ENCODE data around the gene PHLDA3.

Gene PHLDA3

GRCh38 chr1:201502511-201502857 lies 33.5 kb upstream of the PHLDA3 start:
- Histone ChIP-seq H3K27me3 (ENCODE audit: control insufficient read depth, insufficient read depth, low read length) (peaks cover 20% of the 10 kb centered on the region), H3K9ac (ENCODE audit: low read depth, low read length) (no peak overlapping the region), H3K27ac (ENCODE audit: low read depth, low read length) (peak overlapping the region; percentile 92)

GRCh38 chr1:201501812-201502510 lies 33.0 kb upstream of the PHLDA3 start:
- Histone ChIP-seq H3K36me3 (ENCODE audit: control insufficient read depth, insufficient read depth, low read length) (no peaks in the 10 kb centered on the region), H3K4me1 (ENCODE audit: control insufficient read depth, insufficient read depth, low read length) (peaks cover 50% of the 10 kb centered on the region), H3K4me3 (ENCODE audit: low read depth, low read length) (no peak overlapping the region), H3K27ac (ENCODE audit: low read depth, low read length) (no peak overlapping the region), H3K9me3 (ENCODE audit: control insufficient read depth, insufficient read depth, low read length) (no peaks in the 10 kb centered on the region), H3K27me3 (ENCODE audit: control insufficient read depth, insufficient read depth, low read length) (peaks cover 14% of the 10 kb centered on the region), H3K9ac (ENCODE audit: low read depth, low read length) (no peak overlapping the region)

More at GRCh38 chr1:201502511-201502857, 33.5 kb upstream of the PHLDA3 start:
- no peaks in the 10 kb centered on the region for H3K36me3 ChIP-seq (ENCODE audit: control insufficient read depth, insufficient read depth, low read length)
- no peaks in the 10 kb centered on the region for H3K9me3 ChIP-seq (ENCODE audit: control insufficient read depth, insufficient read depth, low read length)
- peaks cover 52% of the 10 kb centered on the region for H3K4me1 ChIP-seq (ENCODE audit: control insufficient read depth, insufficient read depth, low read length)
- no peak overlapping the region for H3K4me3 ChIP-seq (ENCODE audit: low read depth, low read length)

GRCh38 chr1:201501144-201501543 lies 32.2 kb upstream of the PHLDA3 start:
- H3K27ac ChIP-seq (ENCODE audit: low read depth, low read length): peak overlapping the region; percentile 75
- H3K4me3 ChIP-seq (ENCODE audit: low read depth, low read length): no peak overlapping the region
- no peak overlapping the region for H3K9ac ChIP-seq (ENCODE audit: low read depth, low read length)
- peaks cover 46% of the 10 kb centered on the region for H3K4me1 ChIP-seq (ENCODE audit: control insufficient read depth, insufficient read depth, low read length)
- H3K9me3 ChIP-seq (ENCODE audit: control insufficient read depth, insufficient read depth, low read length): no peaks in the 10 kb centered on the region
- peaks cover 6% of the 10 kb centered on the region for H3K27me3 ChIP-seq (ENCODE audit: control insufficient read depth, insufficient read depth, low read length)
- H3K36me3 ChIP-seq (ENCODE audit: control insufficient read depth, insufficient read depth, low read length): no peaks in the 10 kb centered on the region

- Histone ChIP-seq H3K27ac (ENCODE audit: low read depth, low read length) (peak overlapping the region; percentile 75), H3K9me3 (ENCODE audit: control insufficient read depth, insufficient read depth, low read length) (no peaks in the 10 kb centered on the region), H3K4me3 (ENCODE audit: low read depth, low read length) (no peak overlapping the region), H3K9ac (ENCODE audit: low read depth, low read length) (peak overlapping the region; percentile 22; the same call in 1 of the 2 replicates), H3K4me1 (ENCODE audit: control insufficient read depth, insufficient read depth, low read length) (peaks cover 41% of the 10 kb centered on the region), H3K27me3 (ENCODE audit: control insufficient read depth, insufficient read depth, low read length) (peaks cover 2% of the 10 kb centered on the region; the same call in 1 of the 2 replicates), H3K36me3 (ENCODE audit: control insufficient read depth, insufficient read depth, low read length) (no peaks in the 10 kb centered on the region)
Measured at GRCh38 chr1:201500670-201501120, 31.7 kb upstream of the PHLDA3 start.

GRCh38 chr1:201499795-201500669 lies 31.0 kb upstream of the PHLDA3 start:
- no peaks in the 10 kb centered on the region for H3K27me3 ChIP-seq (ENCODE audit: control insufficient read depth, insufficient read depth, low read length)
- H3K9me3 ChIP-seq (ENCODE audit: control insufficient read depth, insufficient read depth, low read length): no peaks in the 10 kb centered on the region
- no peak overlapping the region for H3K4me3 ChIP-seq (ENCODE audit: low read depth, low read length)
- H3K27ac ChIP-seq (ENCODE audit: low read depth, low read length): peak overlapping the region; percentile 75
- peak overlapping the region; percentile 22; the same call in 1 of the 2 replicates for H3K9ac ChIP-seq (ENCODE audit: low read depth, low read length)
- H3K36me3 ChIP-seq (ENCODE audit: control insufficient read depth, insufficient read depth, low read length): no peaks in the 10 kb centered on the region
- H3K4me1 ChIP-seq (ENCODE audit: control insufficient read depth, insufficient read depth, low read length): peaks cover 37% of the 10 kb centered on the region

GRCh38 chr1:201499191-201499590 lies 30.2 kb upstream of the PHLDA3 start:
- no peak overlapping the region for H3K4me3 ChIP-seq (ENCODE audit: low read depth, low read length)
- H3K4me1 ChIP-seq (ENCODE audit: control insufficient read depth, insufficient read depth, low read length): peaks cover 35% of the 10 kb centered on the region
- no peaks in the 10 kb centered on the region for H3K27me3 ChIP-seq (ENCODE audit: control insufficient read depth, insufficient read depth, low read length)
- H3K36me3 ChIP-seq (ENCODE audit: control insufficient read depth, insufficient read depth, low read length): no peaks in the 10 kb centered on the region
- H3K9ac ChIP-seq (ENCODE audit: low read depth, low read length): no peak overlapping the region
- H3K9me3 ChIP-seq (ENCODE audit: control insufficient read depth, insufficient read depth, low read length): no peaks in the 10 kb centered on the region
- H3K27ac ChIP-seq (ENCODE audit: low read depth, low read length): no peak overlapping the region

GRCh38 chr1:201498621-201499020 lies 29.6 kb upstream of the PHLDA3 start:
- Histone ChIP-seq H3K9me3 (ENCODE audit: control insufficient read depth, insufficient read depth, low read length) (no peaks in the 10 kb centered on the region), H3K36me3 (ENCODE audit: control insufficient read depth, insufficient read depth, low read length) (no peaks in the 10 kb centered on the region), H3K27me3 (ENCODE audit: control insufficient read depth, insufficient read depth, low read length) (no peaks in the 10 kb centered on the region), H3K4me3 (ENCODE audit: low read depth, low read length) (no peak overlapping the region), H3K27ac (ENCODE audit: low read depth, low read length) (no peak overlapping the region), H3K9ac (ENCODE audit: low read depth, low read length) (no peak overlapping the region), H3K4me1 (ENCODE audit: control insufficient read depth, insufficient read depth, low read length) (peaks cover 35% of the 10 kb centered on the region)

GRCh38 chr1:201497935-201498509 lies 29.0 kb upstream of the PHLDA3 start:
- H3K9ac ChIP-seq (ENCODE audit: low read depth, low read length): no peak overlapping the region
- no peaks in the 10 kb centered on the region for H3K9me3 ChIP-seq (ENCODE audit: control insufficient read depth, insufficient read depth, low read length)
- H3K4me1 ChIP-seq (ENCODE audit: control insufficient read depth, insufficient read depth, low read length): peaks cover 29% of the 10 kb centered on the region
- H3K27me3 ChIP-seq (ENCODE audit: control insufficient read depth, insufficient read depth, low read length): no peaks in the 10 kb centered on the region
- no peak overlapping the region for H3K4me3 ChIP-seq (ENCODE audit: low read depth, low read length)
- no peak overlapping the region for H3K27ac ChIP-seq (ENCODE audit: low read depth, low read length)
- no peaks in the 10 kb centered on the region for H3K36me3 ChIP-seq (ENCODE audit: control insufficient read depth, insufficient read depth, low read length)

GRCh38 chr1:201496296-201496690 lies 27.3 kb upstream of the PHLDA3 start:
- no peak overlapping the region for H3K27ac ChIP-seq (ENCODE audit: low read depth, low read length)
- no peak overlapping the region for H3K4me3 ChIP-seq (ENCODE audit: low read depth, low read length)
- no peaks in the 10 kb centered on the region for H3K27me3 ChIP-seq (ENCODE audit: control insufficient read depth, insufficient read depth, low read length)
- H3K36me3 ChIP-seq (ENCODE audit: control insufficient read depth, insufficient read depth, low read length): no peaks in the 10 kb centered on the region
- H3K4me1 ChIP-seq (ENCODE audit: control insufficient read depth, insufficient read depth, low read length): peaks cover 20% of the 10 kb centered on the region
- H3K9me3 ChIP-seq (ENCODE audit: control insufficient read depth, insufficient read depth, low read length): no peaks in the 10 kb centered on the region
- no peak overlapping the region for H3K9ac ChIP-seq (ENCODE audit: low read depth, low read length)

GRCh38 chr1:201495551-201496295 lies 26.7 kb upstream of the PHLDA3 start:
- H3K4me3 ChIP-seq (ENCODE audit: low read depth, low read length): no peak overlapping the region
- peaks cover 14% of the 10 kb centered on the region; the same call in 1 of the 2 replicates for H3K4me1 ChIP-seq (ENCODE audit: control insufficient read depth, insufficient read depth, low read length)
- no peaks in the 10 kb centered on the region for H3K9me3 ChIP-seq (ENCODE audit: control insufficient read depth, insufficient read depth, low read length)
- no peak overlapping the region for H3K27ac ChIP-seq (ENCODE audit: low read depth, low read length)
- no peaks in the 10 kb centered on the region for H3K36me3 ChIP-seq (ENCODE audit: control insufficient read depth, insufficient read depth, low read length)
- H3K27me3 ChIP-seq (ENCODE audit: control insufficient read depth, insufficient read depth, low read length): no peaks in the 10 kb centered on the region
- H3K9ac ChIP-seq (ENCODE audit: low read depth, low read length): no peak overlapping the region
